Measurements from ENCODE around the gene TSPOAP1. TPM values are rescaled to one million over a fixed set of nuclear protein-coding genes. Genes with fewer than 3 reads are reported as not detected.

TSPOAP1 gene
- total and polyA plus RNA-seq, 2 of the 13 experiments (the other 11 are each of a cell fraction or from before 2014, with no cell fraction given), result not detected

GRCh38 chr17:58335779-58336455, 7.3 kb upstream of the TSPOAP1 start (continued):
- TF ChIP-seq HNRNPK (IDR thresholded peaks at IDR 0.05; ENCODE audit: low read depth, low read length, poor library complexity, severe bottlenecking), result no peak
- TF ChIP-seq ZNF775 (CRISPR knock-in tag; IDR thresholded peaks at IDR 0.05; ENCODE audit: borderline replicate concordance), result no peak
- TF ChIP-seq MIER2 (CRISPR knock-in tag; IDR thresholded peaks at IDR 0.05), result no peak
- TF ChIP-seq, protein P1, sequence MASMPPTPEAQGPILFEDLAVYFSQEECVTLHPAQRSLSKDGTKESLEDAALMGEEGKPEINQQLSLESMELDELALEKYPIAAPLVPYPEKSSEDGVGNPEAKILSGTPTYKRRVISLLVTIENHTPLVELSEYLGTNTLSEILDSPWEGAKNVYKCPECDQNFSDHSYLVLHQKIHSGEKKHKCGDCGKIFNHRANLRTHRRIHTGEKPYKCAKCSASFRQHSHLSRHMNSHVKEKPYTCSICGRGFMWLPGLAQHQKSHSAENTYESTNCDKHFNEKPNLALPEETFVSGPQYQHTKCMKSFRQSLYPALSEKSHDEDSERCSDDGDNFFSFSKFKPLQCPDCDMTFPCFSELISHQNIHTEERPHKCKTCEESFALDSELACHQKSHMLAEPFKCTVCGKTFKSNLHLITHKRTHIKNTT (CRISPR knock-in tag; IDR thresholded peaks at IDR 0.05), result no peak
- TF ChIP-seq, protein P2, sequence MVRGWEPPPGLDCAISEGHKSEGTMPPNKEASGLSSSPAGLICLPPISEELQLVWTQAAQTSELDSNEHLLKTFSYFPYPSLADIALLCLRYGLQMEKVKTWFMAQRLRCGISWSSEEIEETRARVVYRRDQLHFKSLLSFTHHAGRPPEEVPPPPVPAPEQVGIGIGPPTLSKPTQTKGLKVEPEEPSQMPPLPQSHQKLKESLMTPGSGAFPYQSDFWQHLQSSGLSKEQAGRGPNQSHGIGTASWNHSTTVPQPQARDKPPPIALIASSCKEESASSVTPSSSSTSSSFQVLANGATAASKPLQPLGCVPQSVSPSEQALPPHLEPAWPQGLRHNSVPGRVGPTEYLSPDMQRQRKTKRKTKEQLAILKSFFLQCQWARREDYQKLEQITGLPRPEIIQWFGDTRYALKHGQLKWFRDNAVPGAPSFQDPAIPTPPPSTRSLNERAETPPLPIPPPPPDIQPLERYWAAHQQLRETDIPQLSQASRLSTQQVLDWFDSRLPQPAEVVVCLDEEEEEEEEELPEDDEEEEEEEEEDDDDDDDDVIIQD (CRISPR knock-in tag; IDR thresholded peaks at IDR 0.05; ENCODE audit: low read depth), result no peak
- TF ChIP-seq ZNF234 (CRISPR knock-in tag; conservative IDR thresholded peaks at IDR 0.05), result no peak
- no peak for TF ChIP-seq MED13 (CRISPR knock-in tag; IDR thresholded peaks at IDR 0.05)
- TF ChIP-seq, protein P3, sequence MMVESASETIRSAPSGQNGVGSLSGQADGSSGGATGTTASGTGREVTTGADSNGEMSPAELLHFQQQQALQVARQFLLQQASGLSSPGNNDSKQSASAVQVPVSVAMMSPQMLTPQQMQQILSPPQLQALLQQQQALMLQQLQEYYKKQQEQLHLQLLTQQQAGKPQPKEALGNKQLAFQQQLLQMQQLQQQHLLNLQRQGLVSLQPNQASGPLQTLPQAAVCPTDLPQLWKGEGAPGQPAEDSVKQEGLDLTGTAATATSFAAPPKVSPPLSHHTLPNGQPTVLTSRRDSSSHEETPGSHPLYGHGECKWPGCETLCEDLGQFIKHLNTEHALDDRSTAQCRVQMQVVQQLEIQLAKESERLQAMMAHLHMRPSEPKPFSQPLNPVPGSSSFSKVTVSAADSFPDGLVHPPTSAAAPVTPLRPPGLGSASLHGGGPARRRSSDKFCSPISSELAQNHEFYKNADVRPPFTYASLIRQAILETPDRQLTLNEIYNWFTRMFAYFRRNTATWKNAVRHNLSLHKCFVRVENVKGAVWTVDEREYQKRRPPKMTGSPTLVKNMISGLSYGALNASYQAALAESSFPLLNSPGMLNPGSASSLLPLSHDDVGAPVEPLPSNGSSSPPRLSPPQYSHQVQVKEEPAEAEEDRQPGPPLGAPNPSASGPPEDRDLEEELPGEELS (CRISPR knock-in tag; IDR thresholded peaks at IDR 0.05), result peak; percentile 39; the same call in 1 of the 2 replicates
- no peak for TF ChIP-seq THYN1 (CRISPR knock-in tag; IDR thresholded peaks at IDR 0.05; ENCODE audit: borderline replicate concordance, low read depth)
- TF ChIP-seq TCF7L2 (IDR thresholded peaks at IDR 0.05; ENCODE audit: low read depth, low read length), result no peak
- no peak for TF ChIP-seq ZNF614 (CRISPR knock-in tag; IDR thresholded peaks at IDR 0.05; ENCODE audit: borderline replicate concordance)
- TF ChIP-seq ATF3 (CRISPR knock-in tag; IDR thresholded peaks at IDR 0.05), result no peak
- peak; percentile 62; the same call in 1 of the 2 replicates for TF ChIP-seq ETV5 (CRISPR knock-in tag; IDR thresholded peaks at IDR 0.05; ENCODE audit: borderline replicate concordance)
- TF ChIP-seq, protein P4, sequence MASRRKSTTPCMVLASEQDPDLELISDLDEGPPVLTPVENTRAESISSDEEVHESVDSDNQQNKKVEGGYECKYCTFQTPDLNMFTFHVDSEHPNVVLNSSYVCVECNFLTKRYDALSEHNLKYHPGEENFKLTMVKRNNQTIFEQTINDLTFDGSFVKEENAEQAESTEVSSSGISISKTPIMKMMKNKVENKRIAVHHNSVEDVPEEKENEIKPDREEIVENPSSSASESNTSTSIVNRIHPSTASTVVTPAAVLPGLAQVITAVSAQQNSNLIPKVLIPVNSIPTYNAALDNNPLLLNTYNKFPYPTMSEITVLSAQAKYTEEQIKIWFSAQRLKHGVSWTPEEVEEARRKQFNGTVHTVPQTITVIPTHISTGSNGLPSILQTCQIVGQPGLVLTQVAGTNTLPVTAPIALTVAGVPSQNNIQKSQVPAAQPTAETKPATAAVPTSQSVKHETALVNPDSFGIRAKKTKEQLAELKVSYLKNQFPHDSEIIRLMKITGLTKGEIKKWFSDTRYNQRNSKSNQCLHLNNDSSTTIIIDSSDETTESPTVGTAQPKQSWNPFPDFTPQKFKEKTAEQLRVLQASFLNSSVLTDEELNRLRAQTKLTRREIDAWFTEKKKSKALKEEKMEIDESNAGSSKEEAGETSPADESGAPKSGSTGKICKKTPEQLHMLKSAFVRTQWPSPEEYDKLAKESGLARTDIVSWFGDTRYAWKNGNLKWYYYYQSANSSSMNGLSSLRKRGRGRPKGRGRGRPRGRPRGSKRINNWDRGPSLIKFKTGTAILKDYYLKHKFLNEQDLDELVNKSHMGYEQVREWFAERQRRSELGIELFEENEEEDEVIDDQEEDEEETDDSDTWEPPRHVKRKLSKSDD (CRISPR knock-in tag; IDR thresholded peaks at IDR 0.05; ENCODE audit: low read depth), result no peak
- TF ChIP-seq ZBTB43 (CRISPR knock-in tag; conservative IDR thresholded peaks at IDR 0.05), result no peak
- 0 out of 2 replicates have a peak, but pooled peaks have one; percentile 18 for TF ChIP-seq ZFP90 (CRISPR knock-in tag; IDR thresholded peaks at IDR 0.05; ENCODE audit: borderline replicate concordance)
- TF ChIP-seq ZBTB21 (CRISPR knock-in tag; IDR thresholded peaks at IDR 0.05), result no peak
- TF ChIP-seq ZNF773 (CRISPR knock-in tag; IDR thresholded peaks at IDR 0.05; ENCODE audit: borderline replicate concordance), result no peak
- TF ChIP-seq TSC22D2 (CRISPR knock-in tag; IDR thresholded peaks at IDR 0.05; ENCODE audit: borderline replicate concordance), result no peak
- no peak for TF ChIP-seq ZNF34 (CRISPR knock-in tag; IDR thresholded peaks at IDR 0.05; ENCODE audit: borderline replicate concordance)

All from HepG2 (cell line).